ENCODE measurements around the gene NBDY. TPM values are rescaled to one million over a fixed set of nuclear protein-coding genes. Genes with fewer than 3 reads are reported as not detected.
A peak's percentile ranks its signal among the peaks of the same experiment; 100 is the strongest.
"Not testable (repeated sequence)": the region's sequence is repeated elsewhere in the genome, so short reads cannot be mapped to it uniquely, and the experiment has no call there.

NBDY gene
- polyA plus RNA-seq, 3 donors: 77.6 to 100 (median 98.8) TPM

GRCh38 chrX:56760410-56761124 lies 31.5 kb downstream of the NBDY start:
- DNase-seq (ENCODE audit: extremely low read depth in 1 of 11, low read depth in 9 of 11, low spot score in 4 of 11): not testable (repeated sequence)

- no peak for DNase-seq (ENCODE audit: extremely low read depth in 1 of 11, low read depth in 9 of 11, low spot score in 4 of 11)
Measured at GRCh38 chrX:56761167-56761566, 32.1 kb downstream of the NBDY start.

DNA sequence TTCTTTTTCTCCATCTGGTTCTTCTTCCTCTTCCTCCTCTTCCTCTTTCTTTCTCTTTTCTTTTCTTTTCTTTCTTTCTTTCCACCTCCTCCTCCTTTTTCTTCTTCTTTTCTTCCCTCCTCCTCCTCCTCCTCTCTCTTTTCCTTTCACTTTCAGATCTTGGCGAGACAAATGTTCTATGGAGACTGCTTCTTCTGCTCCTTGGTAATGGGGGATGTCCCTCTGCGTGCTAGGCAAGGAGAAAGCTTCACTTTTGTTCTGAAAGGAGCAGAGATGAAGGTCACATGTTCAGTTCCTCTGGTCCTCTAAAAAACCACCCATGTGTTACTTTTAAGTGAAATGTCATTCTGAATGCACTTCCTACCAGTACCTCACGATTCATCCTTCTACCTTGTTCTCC lies 33.2 kb downstream of the NBDY start:
- no peak for DNase-seq (ENCODE audit: extremely low read depth in 1 of 11, low read depth in 9 of 11, low spot score in 4 of 11)

GRCh38 chrX:56762707-56763555 lies 33.9 kb downstream of the NBDY start:
- DNase-seq (ENCODE audit: extremely low read depth in 1 of 11, low read depth in 9 of 11, low spot score in 4 of 11): no peak

DNA sequence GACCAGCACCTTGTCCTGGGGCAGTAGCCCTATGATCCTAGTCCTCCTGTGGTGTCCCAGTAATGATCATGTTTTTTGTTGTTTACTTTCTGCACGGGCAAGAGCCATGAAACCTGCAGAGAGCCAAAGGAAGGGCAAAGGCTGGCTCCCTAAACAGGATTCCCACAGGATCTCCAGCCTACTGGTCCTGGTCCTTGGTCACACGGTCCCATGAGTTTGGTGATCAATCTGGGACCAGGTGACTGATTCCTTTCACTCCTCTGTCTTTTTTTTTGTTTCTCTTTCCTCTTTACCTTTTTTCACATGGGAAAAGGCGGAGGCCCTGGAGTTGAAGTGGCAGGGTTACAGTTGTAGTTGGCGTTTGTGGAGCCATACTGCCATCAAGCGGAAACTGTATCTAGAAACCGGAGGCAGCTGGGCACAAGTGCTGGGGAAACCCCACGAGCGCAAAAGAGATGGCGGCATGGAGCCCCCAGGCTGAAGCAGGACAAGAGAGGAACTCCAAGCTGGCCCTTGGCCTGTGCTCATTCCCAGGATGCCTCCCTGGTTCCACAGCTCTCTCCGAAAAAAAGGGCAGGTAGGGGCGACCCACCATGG lies 34.6 kb downstream of the NBDY start:
- peak in 5 of 11 donors; percentile 86 to 88 (median 88) for DNase-seq (ENCODE audit: extremely low read depth in 1 of 11, low read depth in 9 of 11, low spot score in 4 of 11)

DNA sequence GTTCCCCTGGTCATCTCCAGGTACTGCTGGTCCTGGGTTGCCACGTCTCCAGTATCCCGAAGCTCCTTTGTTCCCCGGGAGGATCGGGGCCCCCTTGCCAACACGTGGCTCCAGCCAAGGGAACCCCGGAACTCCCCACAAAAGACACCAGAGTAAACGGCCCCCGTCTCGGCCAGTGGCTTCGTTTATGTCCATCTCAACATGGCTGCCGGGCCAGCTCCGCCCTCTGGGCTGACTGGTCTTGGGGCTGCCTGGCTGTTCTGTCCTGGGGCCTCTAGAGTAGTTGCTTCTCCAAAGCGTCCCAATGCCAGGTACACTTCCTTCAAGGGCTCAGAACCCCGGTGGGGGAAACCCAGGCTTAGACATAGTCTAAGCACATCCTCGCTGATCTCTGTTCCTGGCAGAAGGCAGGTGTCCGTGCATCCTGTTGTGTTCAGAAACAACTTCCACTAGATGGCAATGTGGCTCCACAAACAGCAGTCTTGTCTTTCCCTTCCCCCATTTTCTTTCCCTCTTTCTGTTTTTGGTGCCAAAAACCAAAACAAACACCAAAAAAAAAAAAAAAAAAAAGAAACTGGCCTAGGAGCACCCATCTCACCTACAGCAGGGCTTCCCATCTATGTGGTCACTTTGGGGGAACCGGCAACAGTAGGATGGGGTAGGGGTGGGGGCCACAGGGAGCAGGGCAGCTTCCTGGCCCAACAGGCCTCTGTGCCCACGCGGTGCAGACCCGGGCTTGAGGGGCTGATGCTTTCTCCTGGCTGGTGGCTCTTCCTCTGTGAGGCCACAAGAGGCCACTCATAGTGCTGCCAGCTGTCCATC lies 35.3 kb downstream of the NBDY start:
- peak; percentile 13 to 86 (median 40) for DNase-seq (ENCODE audit: extremely low read depth in 1 of 11, low read depth in 9 of 11, low spot score in 4 of 11)

- no peak for DNase-seq (ENCODE audit: extremely low read depth in 1 of 11, low read depth in 9 of 11, low spot score in 4 of 11)
Measured at GRCh38 chrX:56764975-56765791, 36.1 kb downstream of the NBDY start.

- no peak for DNase-seq (ENCODE audit: extremely low read depth in 1 of 11, low read depth in 9 of 11, low spot score in 4 of 11)
Measured at GRCh38 chrX:56765811-56766553, 36.9 kb downstream of the NBDY start.

DNA sequence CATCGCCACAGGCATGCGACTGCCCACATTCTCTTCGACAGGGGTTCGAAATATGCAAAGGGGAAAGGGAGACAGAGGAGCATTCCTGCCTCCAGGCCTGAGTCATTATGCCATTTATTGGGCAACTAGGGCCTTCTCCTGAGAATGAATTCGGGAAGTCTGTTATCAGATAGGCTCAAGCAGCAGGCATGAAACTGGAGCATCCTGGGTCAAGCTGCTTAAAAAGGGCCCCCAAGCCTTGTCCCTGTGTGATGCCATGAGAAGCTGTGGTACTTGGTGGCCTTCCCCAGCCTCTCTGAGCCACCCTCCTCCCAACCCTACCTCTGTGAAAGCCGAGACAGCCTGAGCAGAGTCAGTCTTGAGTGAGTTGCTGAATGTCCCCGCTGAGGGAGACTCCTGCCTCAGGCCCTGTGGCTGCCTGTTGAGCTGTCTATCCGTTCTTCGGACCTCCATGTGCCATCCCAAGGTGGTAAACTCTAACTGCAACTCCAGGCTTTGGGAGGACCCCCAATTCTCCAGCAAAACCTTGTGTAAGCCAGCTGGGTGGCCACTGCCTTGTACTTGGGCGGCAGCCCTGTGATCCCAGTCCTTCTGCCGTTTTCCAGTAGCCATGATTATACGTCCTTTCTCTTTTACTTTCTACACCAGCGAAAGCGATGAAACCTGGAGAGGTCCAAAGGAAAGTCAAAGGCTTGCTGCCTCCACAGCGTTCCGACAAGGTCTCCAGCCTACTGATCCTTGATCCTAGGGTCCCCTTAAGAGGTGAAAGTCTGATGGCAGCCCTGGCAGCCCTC lies 37.7 kb downstream of the NBDY start:
- DNase-seq (ENCODE audit: extremely low read depth in 1 of 11, low read depth in 9 of 11, low spot score in 4 of 11): no peak

GRCh38 chrX:56767348-56768119 lies 38.5 kb downstream of the NBDY start:
- DNase-seq (ENCODE audit: extremely low read depth in 1 of 11, low read depth in 9 of 11, low spot score in 4 of 11): not testable (repeated sequence)

DNA sequence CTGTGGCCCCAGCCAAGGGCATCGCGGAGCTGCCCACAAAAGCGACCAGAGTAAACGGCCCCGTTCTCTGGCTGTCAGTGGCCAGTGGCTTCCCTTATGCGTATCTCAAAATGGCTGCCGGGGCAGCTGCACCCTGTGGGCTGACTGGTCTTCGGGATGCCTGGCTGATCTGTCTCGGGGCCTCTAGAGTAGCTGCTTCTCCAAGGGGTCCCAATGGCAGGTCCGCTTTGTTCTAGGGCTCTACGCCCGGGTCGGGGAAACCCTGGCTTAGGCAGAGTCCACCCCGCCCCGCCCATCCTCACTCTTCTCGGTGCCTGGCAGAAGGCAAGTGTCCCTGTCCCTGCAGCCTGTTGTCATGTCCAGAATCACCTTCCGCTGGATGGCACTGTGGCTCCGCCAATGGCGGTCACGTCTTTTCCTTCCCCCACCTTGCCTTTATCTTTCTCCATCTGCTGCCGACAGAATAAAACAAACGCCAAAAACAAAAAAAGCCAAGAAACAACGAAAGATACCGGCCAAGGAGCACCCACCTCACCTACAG lies 39.1 kb downstream of the NBDY start:
- not testable (repeated sequence) for DNase-seq (ENCODE audit: extremely low read depth in 1 of 11, low read depth in 9 of 11, low spot score in 4 of 11)

- DNase-seq (ENCODE audit: extremely low read depth in 1 of 11, low read depth in 9 of 11, low spot score in 4 of 11): not testable (repeated sequence)
Measured at GRCh38 chrX:56772675-56773521, 43.9 kb downstream of the NBDY start.

GRCh38 chrX:56773522-56774060 lies 44.5 kb downstream of the NBDY start:
- DNase-seq (ENCODE audit: extremely low read depth in 1 of 11, low read depth in 9 of 11, low spot score in 4 of 11): not testable (repeated sequence)

- not testable (repeated sequence) for DNase-seq (ENCODE audit: extremely low read depth in 1 of 11, low read depth in 9 of 11, low spot score in 4 of 11)
Measured at GRCh38 chrX:56778099-56778923, 49.3 kb downstream of the NBDY start.

Data from renal cortex interstitium (tissue), 11 donors.